ENCODE results near the gene FBH1. TPM values are rescaled to one million over a fixed set of nuclear protein-coding genes. Genes with fewer than 3 reads are reported as not detected.
"Not testable (repeated sequence)": the region's sequence is repeated elsewhere in the genome, so short reads cannot be mapped to it uniquely, and the experiment has no call there.

Gene FBH1
- 72.1 and 78.0 TPM in 2 replicates for total RNA-seq (2014; rRNA removed; shearing (Covaris generic))

DNA sequence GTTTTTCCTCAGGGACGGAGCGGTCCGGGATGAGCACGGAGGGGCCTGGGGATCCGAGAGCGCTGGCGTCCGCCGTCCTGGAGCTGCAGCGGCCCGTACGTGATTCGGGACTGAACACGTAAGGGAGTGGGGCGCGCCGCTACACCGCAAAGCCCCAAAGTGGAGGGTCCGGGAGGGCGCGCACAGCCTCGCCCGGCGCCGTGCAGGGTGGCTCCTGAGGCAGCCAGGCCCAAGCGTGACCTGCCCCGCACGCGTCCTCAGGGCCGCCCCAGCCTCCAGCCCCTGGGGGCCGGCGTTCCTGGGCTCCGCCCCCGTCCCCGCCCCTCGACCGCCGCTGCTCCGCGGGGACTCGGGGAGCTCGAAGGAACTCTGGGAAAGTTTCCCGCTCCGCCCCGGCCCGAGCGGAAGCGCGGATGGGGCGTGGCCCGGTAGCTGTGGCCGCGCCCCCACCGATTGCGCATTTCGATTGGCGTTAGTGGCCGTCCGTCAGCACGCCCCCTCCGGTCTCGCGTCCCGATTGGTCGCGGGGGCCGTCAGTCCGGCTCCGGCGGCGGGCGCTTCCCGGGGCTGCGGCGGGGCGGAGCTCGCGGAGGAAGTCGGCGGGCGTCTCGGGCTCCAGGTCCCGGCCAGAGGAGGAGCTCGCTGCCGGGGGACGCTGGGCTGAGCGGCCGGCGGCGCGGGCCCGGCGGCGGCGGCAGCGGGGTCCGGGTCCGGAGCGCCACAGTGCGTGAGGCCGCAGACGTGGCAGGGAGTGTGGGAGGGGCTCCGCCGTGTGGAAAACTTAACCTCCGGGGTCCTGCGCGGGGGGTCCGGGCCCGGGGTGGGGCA lies at the start of gene FBH1, which contains the start of gene ANKRD16:
TSS of gene FBH1 (plus strand) at position 620 of the 828 bp plus-strand sequence. CDS start at position 723, 103 bp downstream.
TSS of gene ANKRD16 (minus strand) at position 270 of the 828 bp plus-strand sequence. CDS start 539 bp downstream, outside the sequence.
- peak; percentile 99 for DNase-seq
- peaks cover 7% of the 10 kb centered on the region for H3K36me3 ChIP-seq (replicated peaks; ENCODE audit: control insufficient read depth, insufficient read depth, low read length)
- peak within 1 kb of the TSS; percentile 79 for H3K4me3 ChIP-seq (ENCODE audit: insufficient read depth, low read depth, low read length)
- no peaks in the 10 kb centered on the region for H3K27me3 ChIP-seq (ENCODE audit: control insufficient read depth, insufficient read depth, low read length)

DNA sequence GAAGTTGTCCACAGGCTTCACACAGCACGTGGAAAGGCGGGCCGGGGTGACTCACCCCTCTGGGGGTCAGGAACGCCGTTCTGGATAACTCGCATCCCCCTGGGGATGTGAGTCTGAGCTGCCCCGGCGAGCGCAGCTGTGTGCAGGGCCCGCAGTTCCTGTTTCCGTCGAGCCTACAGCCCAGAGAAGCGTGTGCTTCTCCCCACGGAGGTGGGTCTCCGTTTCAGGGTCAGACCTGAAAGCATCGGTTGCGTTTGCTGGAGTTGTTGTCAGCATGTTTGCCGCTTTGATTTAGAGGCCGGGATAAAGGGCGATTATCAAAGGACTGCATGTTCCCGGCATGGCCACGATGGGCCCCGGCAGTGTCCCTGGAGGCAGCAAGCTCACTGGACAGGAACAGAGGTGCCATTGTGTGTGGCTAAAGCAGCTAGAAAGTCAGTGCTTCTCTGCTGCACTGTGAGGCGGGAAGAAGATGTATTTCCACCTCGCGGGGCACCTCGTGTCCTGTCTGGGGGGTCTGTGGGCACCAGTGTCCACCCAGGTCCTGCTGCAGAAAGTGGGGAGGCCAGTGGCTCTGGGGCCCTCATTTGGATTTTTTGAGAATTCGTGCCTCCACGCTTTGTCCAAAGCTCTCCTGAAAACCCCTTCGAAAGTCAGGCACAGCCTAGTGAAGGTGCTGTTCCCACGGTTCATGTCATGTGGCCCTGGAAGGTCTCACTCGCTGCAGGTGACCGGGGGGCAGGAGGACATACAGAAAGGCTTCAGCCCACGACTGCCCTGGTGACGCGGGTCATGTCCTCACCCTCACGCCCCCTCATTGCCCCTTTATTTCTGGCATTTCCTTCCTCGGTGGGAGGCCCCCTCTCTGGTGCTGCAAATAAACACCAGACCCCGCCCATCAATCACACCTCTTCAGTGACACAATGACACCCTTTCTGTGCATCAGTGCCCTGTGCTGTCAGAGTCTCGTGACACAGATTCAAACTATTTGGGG lies 49.4 kb upstream of the FBH1 start:
- Histone ChIP-seq H3K4me3 (ENCODE audit: insufficient read depth, low read depth, low read length) (no peak overlapping the region), H3K27me3 (ENCODE audit: control insufficient read depth, insufficient read depth, low read length) (no peaks in the 10 kb centered on the region), H3K36me3 (replicated peaks; ENCODE audit: control insufficient read depth, insufficient read depth, low read length) (no peaks in the 10 kb centered on the region)
- peak; percentile 57 for DNase-seq

DNA sequence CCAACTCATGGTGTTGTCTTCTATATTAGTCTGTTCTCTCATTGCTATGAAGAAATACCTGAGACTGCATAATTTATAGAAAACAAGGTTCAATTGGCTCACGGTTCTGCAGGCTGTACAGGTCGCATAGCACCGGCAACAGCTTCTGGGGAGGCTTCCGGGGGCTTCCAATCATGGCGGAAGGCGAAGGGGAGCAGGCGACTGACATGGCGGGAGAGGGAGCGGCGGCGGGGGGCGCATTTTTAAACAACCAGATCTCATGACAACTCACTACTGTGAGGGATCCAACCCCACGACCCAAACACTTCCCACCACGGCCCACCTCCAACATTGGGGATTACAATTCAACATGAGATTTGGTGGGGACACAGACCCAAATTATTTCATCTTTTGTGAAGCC lies 48.1 kb upstream of the FBH1 start:
- no peak for DNase-seq
- H3K36me3 ChIP-seq (replicated peaks; ENCODE audit: control insufficient read depth, insufficient read depth, low read length): no peaks in the 10 kb centered on the region
- H3K4me3 ChIP-seq (ENCODE audit: insufficient read depth, low read depth, low read length): no peak overlapping the region
- no peaks in the 10 kb centered on the region for H3K27me3 ChIP-seq (ENCODE audit: control insufficient read depth, insufficient read depth, low read length)

DNA sequence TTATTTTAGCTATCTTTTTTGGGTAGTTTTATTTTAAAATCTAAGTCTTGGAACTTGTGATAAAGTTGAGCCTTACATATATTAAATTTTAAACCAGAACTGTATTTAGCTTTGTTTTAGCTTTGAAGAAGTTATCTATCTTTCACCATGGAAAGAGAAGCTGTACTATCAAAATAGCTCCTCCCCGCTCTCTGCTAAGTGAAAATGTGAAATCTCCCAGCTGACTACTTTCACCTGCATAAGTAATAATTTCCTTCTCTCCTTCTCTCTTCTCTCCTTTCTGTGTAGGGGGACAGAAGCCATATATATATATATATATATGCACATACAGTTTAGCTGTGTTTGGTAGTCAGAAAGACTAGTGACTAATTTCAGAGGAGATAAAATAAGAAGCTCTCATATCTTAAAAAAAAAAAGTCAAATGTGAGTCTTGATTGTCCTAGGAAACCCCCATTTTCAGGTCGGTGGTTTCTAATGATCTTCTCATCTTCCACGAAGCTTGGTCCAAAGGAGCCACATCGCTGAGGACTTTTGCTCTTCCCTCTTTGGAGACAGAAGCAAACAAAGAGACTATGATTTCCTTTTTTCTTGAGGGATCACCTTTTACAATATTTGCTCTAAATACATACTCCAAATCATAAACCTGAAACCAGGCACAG lies 46.2 kb upstream of the FBH1 start:
- H3K36me3 ChIP-seq (replicated peaks; ENCODE audit: control insufficient read depth, insufficient read depth, low read length): no peaks in the 10 kb centered on the region
- no peak overlapping the region for H3K4me3 ChIP-seq (ENCODE audit: insufficient read depth, low read depth, low read length)
- DNase-seq: no peak
- no peaks in the 10 kb centered on the region for H3K27me3 ChIP-seq (ENCODE audit: control insufficient read depth, insufficient read depth, low read length)

DNA sequence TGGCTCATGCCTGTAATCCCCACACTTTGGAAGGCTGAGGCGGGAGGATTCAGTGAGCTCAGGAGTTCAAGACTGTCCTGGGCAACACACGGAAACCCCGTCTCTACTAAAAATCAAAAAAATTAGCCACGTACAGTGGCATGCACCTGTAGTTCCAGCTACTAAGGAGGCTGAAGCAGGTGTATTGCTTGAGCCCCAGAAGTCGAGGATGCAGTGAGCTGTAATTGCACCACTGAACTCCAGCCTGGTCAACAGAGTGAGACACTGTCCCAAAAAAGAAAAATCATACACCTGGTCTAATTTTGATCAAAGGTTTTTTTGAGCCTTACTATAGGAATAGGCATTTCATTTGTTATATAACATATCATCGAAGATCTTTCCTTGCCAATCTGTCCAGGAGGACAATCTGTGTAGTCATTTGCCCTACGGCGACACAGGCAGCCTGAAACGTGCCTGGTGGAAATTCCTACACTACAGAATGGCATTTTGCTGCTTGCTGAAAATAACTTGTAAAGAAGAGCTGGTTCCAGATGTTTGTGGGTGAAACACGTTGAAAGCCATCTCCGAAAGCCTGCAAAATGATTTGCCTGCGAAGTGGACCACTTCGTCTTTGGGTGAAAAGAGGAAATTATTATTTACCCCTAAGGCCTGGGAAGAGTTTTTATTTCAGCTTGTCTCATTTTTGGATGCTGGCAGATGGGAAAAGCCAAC lies 45.5 kb upstream of the FBH1 start:
- Histone ChIP-seq H3K27me3 (ENCODE audit: control insufficient read depth, insufficient read depth, low read length) (no peaks in the 10 kb centered on the region), H3K36me3 (replicated peaks; ENCODE audit: control insufficient read depth, insufficient read depth, low read length) (no peaks in the 10 kb centered on the region), H3K4me3 (ENCODE audit: insufficient read depth, low read depth, low read length) (no peak overlapping the region)
- DNase-seq: no peak

DNA sequence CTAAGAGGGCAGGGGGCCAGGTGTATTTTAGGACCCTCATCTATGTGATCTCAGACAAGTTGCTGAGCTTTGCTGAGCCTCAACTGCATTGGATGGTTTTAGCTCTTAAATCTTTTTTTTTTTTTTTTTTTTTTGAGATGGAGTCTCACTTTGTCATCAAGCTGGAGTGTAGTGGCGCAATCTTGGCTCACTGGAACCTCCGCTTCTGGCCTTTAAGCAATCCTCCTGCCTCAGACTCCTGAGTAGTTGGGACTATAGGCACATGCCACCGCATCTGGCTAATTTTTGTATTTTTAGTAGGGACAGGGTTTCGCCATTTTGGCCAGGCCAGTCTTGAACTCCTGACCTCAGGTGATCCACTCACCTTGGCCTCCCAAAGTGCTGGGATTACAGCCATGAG lies 43.4 kb upstream of the FBH1 start:
- not testable (repeated sequence) for H3K36me3 ChIP-seq (replicated peaks; ENCODE audit: control insufficient read depth, insufficient read depth, low read length); H3K4me3 ChIP-seq (ENCODE audit: insufficient read depth, low read depth, low read length); DNase-seq; H3K27me3 ChIP-seq (ENCODE audit: control insufficient read depth, insufficient read depth, low read length)

DNA sequence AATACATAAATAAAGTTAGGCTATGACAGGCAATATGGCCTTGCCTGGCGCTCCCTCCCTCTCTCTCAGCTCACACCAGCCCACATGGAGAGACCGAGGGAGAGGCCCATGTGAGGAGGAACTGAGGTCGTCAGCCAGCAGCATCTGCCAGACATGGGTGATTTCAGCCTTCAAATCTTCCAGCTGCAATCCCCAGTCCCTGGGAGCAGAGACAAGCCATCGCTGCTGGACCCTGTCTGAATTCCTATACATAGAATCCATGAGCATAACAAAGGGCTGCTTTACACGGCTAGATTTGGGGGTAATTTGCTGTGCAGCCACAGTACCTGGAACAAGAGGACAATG lies 35.9 kb upstream of the FBH1 start:
- Histone ChIP-seq H3K27me3 (ENCODE audit: control insufficient read depth, insufficient read depth, low read length) (no peaks in the 10 kb centered on the region), H3K4me3 (ENCODE audit: insufficient read depth, low read depth, low read length) (no peak overlapping the region), H3K36me3 (replicated peaks; ENCODE audit: control insufficient read depth, insufficient read depth, low read length) (no peaks in the 10 kb centered on the region)
- no peak for DNase-seq

DNA sequence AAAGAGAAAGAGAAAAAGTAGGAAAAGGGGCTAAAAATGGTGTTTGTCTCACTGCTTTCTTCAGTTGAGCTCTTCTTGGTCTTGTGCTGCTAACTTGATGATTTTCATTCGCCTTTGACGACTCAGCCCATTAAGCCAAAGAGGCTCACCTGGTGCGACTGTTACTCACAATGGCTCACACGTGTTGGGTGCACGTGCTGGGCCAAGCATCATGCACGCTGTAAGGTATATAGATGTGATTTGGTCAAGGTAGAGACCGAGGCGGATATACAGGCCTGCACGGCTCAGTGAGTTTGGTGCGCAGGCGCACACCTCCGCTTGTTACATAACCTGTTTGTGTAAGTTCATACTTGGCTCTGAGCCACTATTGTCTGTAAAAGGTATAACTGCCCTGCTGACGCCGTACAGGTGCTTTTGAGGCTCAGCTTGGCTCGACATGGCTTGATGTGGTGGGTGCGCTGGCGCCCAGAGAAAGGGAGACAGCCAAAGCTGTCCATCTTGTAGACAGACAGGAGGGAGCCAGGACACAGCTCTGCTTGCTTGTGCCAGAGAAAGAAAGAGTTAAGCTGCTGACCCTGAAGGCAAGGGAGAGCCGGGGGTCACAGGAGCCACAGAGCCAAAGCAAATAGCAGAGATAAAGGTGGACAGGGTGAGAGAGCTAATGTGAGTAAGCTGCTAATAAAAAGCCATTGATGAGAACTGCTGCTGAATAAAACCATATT lies 33.9 kb upstream of the FBH1 start:
- Histone ChIP-seq H3K4me3 (ENCODE audit: insufficient read depth, low read depth, low read length) (no peak overlapping the region), H3K27me3 (ENCODE audit: control insufficient read depth, insufficient read depth, low read length) (no peaks in the 10 kb centered on the region), H3K36me3 (replicated peaks; ENCODE audit: control insufficient read depth, insufficient read depth, low read length) (no peaks in the 10 kb centered on the region)
- DNase-seq: no peak

DNA sequence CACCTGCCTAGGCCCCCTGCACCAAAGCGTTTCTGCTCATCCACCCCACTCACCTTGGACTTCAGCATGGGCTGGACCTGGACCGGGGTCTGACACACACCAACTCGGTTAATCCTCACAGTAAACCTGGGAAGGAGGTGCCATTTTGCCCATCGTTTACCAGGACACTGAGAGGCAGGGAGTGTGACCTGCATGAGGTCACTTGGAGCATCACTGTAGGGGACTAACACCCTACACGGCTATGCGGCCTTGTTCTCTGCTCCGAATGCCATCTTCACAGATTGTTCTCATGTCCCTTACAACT lies 33.4 kb upstream of the FBH1 start:
- H3K36me3 ChIP-seq (replicated peaks; ENCODE audit: control insufficient read depth, insufficient read depth, low read length): no peaks in the 10 kb centered on the region
- no peak overlapping the region for H3K4me3 ChIP-seq (ENCODE audit: insufficient read depth, low read depth, low read length)
- no peaks in the 10 kb centered on the region for H3K27me3 ChIP-seq (ENCODE audit: control insufficient read depth, insufficient read depth, low read length)
- DNase-seq: no peak

DNA sequence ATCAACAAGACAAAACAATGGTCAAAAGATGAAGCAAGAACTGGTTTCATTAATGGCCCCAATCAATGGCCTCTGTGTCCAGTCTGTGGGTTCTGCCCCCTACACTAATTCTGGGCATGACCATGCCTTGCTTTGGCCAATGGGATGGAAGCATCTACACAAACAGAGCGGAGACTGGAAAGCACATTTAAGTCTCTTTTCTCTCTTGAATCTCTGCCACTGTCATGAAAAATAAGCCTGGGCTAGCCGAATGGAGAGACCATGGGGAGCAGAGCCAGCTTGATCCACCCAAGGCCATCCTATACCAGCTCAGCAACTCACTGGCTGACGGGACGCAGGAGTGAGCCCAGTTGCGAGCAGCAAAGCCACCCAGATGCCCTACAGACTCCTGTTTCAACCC lies 31.2 kb upstream of the FBH1 start:
- Histone ChIP-seq H3K4me3 (ENCODE audit: insufficient read depth, low read depth, low read length) (no peak overlapping the region), H3K27me3 (ENCODE audit: control insufficient read depth, insufficient read depth, low read length) (no peaks in the 10 kb centered on the region), H3K36me3 (replicated peaks; ENCODE audit: control insufficient read depth, insufficient read depth, low read length) (no peaks in the 10 kb centered on the region)
- no peak for DNase-seq

DNA sequence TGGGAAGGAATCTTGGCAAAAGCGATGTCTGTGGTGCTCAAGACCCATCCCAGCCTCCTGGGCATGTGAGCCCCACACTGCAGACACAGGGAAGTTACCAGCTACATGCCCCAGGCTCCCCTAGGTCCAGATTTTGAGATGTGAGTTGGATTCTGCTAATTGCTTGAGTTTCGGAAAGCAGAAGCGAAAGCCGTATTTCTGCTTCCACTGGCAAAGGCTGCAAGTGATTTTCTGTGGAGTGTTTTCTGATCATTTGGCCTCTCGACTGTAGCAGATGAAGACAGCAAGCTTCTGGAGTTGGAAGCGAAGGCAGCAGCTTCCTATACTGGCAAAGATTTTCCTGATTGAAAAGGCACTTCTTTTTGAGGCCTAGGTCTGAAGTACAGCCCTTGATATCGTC lies 30.0 kb upstream of the FBH1 start:
- DNase-seq: no peak
- H3K36me3 ChIP-seq (replicated peaks; ENCODE audit: control insufficient read depth, insufficient read depth, low read length): no peaks in the 10 kb centered on the region
- H3K4me3 ChIP-seq (ENCODE audit: insufficient read depth, low read depth, low read length): no peak overlapping the region
- no peaks in the 10 kb centered on the region for H3K27me3 ChIP-seq (ENCODE audit: control insufficient read depth, insufficient read depth, low read length)

DNA sequence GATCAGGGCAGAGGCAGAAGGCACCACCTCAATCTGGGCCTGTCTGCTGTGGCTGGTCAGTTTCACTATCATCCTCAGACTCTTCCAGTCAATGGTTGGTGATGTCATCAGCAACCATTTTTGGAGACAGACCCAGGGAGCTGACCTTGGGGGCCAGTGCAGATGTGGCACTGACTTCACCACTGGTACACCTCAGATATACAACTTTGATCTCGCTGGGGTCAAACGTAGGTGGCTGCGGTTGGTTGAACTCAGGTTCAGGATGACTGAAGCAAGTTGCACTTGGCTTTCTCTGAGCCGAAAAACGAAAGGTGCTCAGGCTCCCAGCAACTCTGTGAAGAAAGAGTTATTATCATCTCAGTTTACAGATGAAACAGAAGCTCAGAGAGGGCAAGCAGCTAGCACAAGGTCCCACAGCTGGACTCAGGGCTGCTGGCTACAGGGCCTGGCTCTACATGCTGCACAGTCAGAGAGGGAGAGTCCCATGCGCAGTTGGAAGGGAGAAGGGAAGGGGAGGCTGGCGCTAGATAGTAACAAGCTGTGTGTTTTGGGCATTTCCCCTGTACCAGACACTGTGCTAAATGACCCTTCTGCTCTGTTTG lies 27.6 kb upstream of the FBH1 start:
- H3K36me3 ChIP-seq (replicated peaks; ENCODE audit: control insufficient read depth, insufficient read depth, low read length): no peaks in the 10 kb centered on the region
- DNase-seq: no peak
- no peak overlapping the region for H3K4me3 ChIP-seq (ENCODE audit: insufficient read depth, low read depth, low read length)
- H3K27me3 ChIP-seq (ENCODE audit: control insufficient read depth, insufficient read depth, low read length): no peaks in the 10 kb centered on the region

DNA sequence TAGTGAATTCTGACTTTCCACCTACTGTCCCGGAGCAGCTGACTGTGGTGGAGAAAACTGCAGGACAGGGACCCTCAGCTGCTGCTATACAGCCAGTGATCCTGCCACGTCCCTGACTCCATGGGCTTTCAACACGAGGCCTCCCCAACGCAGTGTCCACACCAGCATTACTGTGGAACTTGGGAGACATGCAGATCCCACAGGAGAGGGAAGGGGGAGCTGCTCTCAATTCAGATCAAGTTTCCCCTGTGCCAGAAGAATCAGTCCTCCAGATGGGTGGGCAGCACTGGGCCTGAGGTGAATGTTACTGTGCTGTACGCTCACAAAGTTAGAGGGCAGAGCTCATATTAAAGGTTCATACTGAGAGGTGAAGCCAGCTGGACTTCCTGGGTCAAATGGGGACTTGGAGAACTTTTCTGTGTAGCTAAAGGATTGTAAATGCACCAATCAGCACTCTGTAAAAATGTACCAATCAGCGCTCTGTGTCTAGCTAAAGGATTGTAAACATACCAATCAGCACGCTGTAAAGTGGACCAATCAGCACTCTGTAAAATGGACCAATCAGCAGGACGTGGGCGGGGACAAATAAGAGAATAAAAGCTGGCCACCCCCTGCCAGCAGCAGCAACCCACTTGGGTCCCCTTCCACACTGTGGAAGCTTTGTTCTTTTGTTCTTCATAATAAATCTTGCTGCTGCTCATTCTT lies 26.9 kb upstream of the FBH1 start:
- not testable (repeated sequence) for H3K27me3 ChIP-seq (ENCODE audit: control insufficient read depth, insufficient read depth, low read length); DNase-seq; H3K36me3 ChIP-seq (replicated peaks; ENCODE audit: control insufficient read depth, insufficient read depth, low read length); H3K4me3 ChIP-seq (ENCODE audit: insufficient read depth, low read depth, low read length)
